Measurements from ENCODE around the gene DIO1. TPM values are rescaled to one million over a fixed set of nuclear protein-coding genes. Genes with fewer than 3 reads are reported as not detected.

The DIO1 gene
- total RNA-seq, 1 experiment from 2014 or later: not detected

- no peaks in the 10 kb centered on the region for H3K27me3 ChIP-seq (replicated peaks; ENCODE audit: insufficient read depth, low read depth, low read length, poor library complexity)
- ChIA-PET POLR2A (ENCODE audit: low non-redundant PET) (no interaction called here), CTCF (no interaction called here)
- H3K36me3 ChIP-seq (ENCODE audit: insufficient read depth, low read length, poor library complexity, severe bottlenecking): peaks cover 9% of the 10 kb centered on the region
- peaks cover 4% of the 10 kb centered on the region for H3K4me1 ChIP-seq (ENCODE audit: insufficient read depth, low read length, poor library complexity, severe bottlenecking)
- no peak for TF ChIP-seq CTCF (conservative IDR thresholded peaks at IDR 0.05; ENCODE audit: low read depth, low read length)
- TF ChIP-seq EZH2 (IDR thresholded peaks at IDR 0.05; ENCODE audit: borderline replicate concordance, low read depth, low read length, poor library complexity, severe bottlenecking): no peak
- no peak for DNase-seq (ENCODE audit: low spot score)
- intact Hi-C loops (cut with micrococcal nuclease; ENCODE audit: unreplicated experiment): no loop called here
- BruUV-seq (replicated peaks): no TSS peak
- H3K4me3 ChIP-seq (ENCODE audit: low read depth, low read length, poor library complexity, severe bottlenecking): no peak overlapping the region
- no peak overlapping the region for H3K27ac ChIP-seq (ENCODE audit: low read depth, low read length, poor library complexity, severe bottlenecking)
- H3K9me3 ChIP-seq (ENCODE audit: low read depth, low read length, poor library complexity, severe bottlenecking): no peaks in the 10 kb centered on the region
These were observed 57.7 kb downstream of the DIO1 start for GRCh38 chr1:53951697-53952096.

- no peaks in the 10 kb centered on the region for H3K9me3 ChIP-seq (ENCODE audit: low read depth, low read length, poor library complexity, severe bottlenecking)
- no TSS peak for BruUV-seq (replicated peaks)
- H3K27ac ChIP-seq (ENCODE audit: low read depth, low read length, poor library complexity, severe bottlenecking): no peak overlapping the region
- no peak for DNase-seq (ENCODE audit: low spot score)
- ChIA-PET CTCF (no interaction called here), POLR2A (ENCODE audit: low non-redundant PET) (no interaction called here)
- no peaks in the 10 kb centered on the region for H3K27me3 ChIP-seq (replicated peaks; ENCODE audit: insufficient read depth, low read depth, low read length, poor library complexity)
- H3K4me3 ChIP-seq (ENCODE audit: low read depth, low read length, poor library complexity, severe bottlenecking): no peak overlapping the region
- H3K4me1 ChIP-seq (ENCODE audit: insufficient read depth, low read length, poor library complexity, severe bottlenecking): no peaks in the 10 kb centered on the region
- TF ChIP-seq CTCF (conservative IDR thresholded peaks at IDR 0.05; ENCODE audit: low read depth, low read length) (no peak), EZH2 (IDR thresholded peaks at IDR 0.05; ENCODE audit: borderline replicate concordance, low read depth, low read length, poor library complexity, severe bottlenecking) (no peak)
- intact Hi-C loops (cut with micrococcal nuclease; ENCODE audit: unreplicated experiment): no loop called here
- peaks cover 9% of the 10 kb centered on the region for H3K36me3 ChIP-seq (ENCODE audit: insufficient read depth, low read length, poor library complexity, severe bottlenecking)
These were observed 60.1 kb downstream of the DIO1 start for GRCh38 chr1:53954128-53954527.

DNA sequence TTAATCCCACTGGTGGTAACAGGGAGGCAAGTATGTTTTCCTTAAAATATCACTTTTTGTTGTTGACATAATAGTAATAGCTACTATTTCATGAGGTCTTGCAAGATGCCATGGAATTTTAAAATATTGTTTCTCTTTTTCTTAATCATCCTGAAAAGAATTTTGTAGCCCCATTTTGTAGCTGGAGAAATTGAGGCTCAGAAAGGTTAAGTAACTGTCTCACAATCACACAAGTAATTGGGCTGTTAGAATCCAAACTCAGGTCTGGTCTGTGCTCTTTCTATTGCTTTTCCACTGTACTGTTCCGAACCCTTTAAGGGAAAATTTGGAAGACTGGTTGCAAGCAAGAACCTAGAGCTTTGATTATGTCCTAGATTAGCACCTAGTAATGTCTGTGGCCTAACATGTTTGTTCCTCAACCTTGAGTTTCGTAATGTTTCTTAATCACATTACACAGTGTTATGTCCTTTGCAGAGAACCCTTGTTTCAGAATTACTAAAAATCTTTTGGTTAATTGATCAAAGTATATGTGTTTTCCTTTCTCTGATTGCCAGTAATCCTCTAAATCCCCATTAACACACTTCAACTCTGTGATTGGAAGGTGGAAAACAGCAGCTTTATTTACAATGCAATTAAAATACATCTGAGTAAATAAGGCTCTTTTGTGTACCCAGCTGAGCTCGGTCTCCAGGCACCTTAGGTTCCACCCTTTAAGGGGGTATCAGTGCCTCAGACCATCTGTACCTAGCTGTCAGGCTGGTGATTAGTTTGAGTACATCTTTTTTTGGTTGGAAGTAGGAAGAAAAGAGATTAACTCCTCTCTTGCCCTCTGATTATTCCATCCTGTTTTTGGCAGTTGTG, 62.6 kb downstream of the DIO1 start:
- Histone ChIP-seq H3K27ac (ENCODE audit: low read depth, low read length, poor library complexity, severe bottlenecking) (peak overlapping the region; percentile 16), H3K9me3 (ENCODE audit: low read depth, low read length, poor library complexity, severe bottlenecking) (no peaks in the 10 kb centered on the region), H3K4me1 (ENCODE audit: insufficient read depth, low read length, poor library complexity, severe bottlenecking) (no peaks in the 10 kb centered on the region), H3K4me3 (ENCODE audit: low read depth, low read length, poor library complexity, severe bottlenecking) (no peak overlapping the region), H3K27me3 (replicated peaks; ENCODE audit: insufficient read depth, low read depth, low read length, poor library complexity) (no peaks in the 10 kb centered on the region), H3K36me3 (ENCODE audit: insufficient read depth, low read length, poor library complexity, severe bottlenecking) (peaks cover 10% of the 10 kb centered on the region)
- BruUV-seq (replicated peaks): no TSS peak
- CTCF ChIA-PET: no interaction called here
- POLR2A ChIA-PET (ENCODE audit: low non-redundant PET): no interaction called here
- intact Hi-C loops (cut with micrococcal nuclease; ENCODE audit: unreplicated experiment): no loop called here
- TF ChIP-seq CTCF (conservative IDR thresholded peaks at IDR 0.05; ENCODE audit: low read depth, low read length) (no peak), EZH2 (IDR thresholded peaks at IDR 0.05; ENCODE audit: borderline replicate concordance, low read depth, low read length, poor library complexity, severe bottlenecking) (no peak)
- DNase-seq (ENCODE audit: low spot score): no peak

Data from A673 (cell line).